Naive thymus-derived CD4-positive, alpha-beta T cell (primary cell): ENCODE measurements around the gene SPRY1. TPM values are rescaled to one million over a fixed set of nuclear protein-coding genes. Genes with fewer than 3 reads are reported as not detected.

Experiments used
- ATAC-seq: fragments of 150-1000 bp; cut with Tn5 transposase; 2 replicates; pipeline ENCODE4 v1.10.0; 2021; ENCODE audit warnings: mild to moderate bottlenecking, moderate library complexity
- CTCF ChIA-PET: fragments of 350-600 bp; sonication (Branson Sonifier 250); formaldehyde crosslinking; loops from one replicate; lab custom pipeline; 2021; ENCODE audit warnings: antibody characterized with exemption; lab: Charles Lee
- POLR2A ChIA-PET: fragments of 350-600 bp; sonication (Branson Sonifier 250); formaldehyde crosslinking; loops from one replicate; lab custom pipeline; 2021; ENCODE audit warnings: antibody characterized with exemption, inconsistent platforms; lab: Charles Lee
- DNase-seq, 9 donors: peaks; one replicate each; pipeline versions ENCODE4 v3.0.0 to v3.0.0-alpha.2; 2020 to 2022; ENCODE audit warnings: mixed read lengths in 1 of 9
- H3K27ac ChIP-seq: one replicate; pipeline ENCODE4 v1.7.0; 2013; ENCODE audit warnings: mild to moderate bottlenecking, low read depth, low read length, moderate library complexity
- H3K27me3 ChIP-seq, 2 donors: one replicate each; pipeline ENCODE4 v1.7.0; 2013; ENCODE audit warnings: low read length in 2 of 2, mild to moderate bottlenecking in 2 of 2, moderate library complexity in 2 of 2; ENCODE audit not compliant: control insufficient read depth in 2 of 2, insufficient read depth in 2 of 2
- H3K36me3 ChIP-seq, 3 experiments: 1 replicate in 2 of 3; 2 replicates in 1 of 3; pipeline ENCODE4 v1.7.0; 2013; ENCODE audit warnings: low read length in 3 of 3, mild to moderate bottlenecking in 3 of 3, moderate library complexity in 1 of 3; ENCODE audit not compliant: insufficient read depth in 3 of 3, control insufficient read depth in 2 of 3
- H3K4me1 ChIP-seq, 2 donors: one replicate each; pipeline ENCODE4 v1.7.0; 2013; ENCODE audit warnings: low read length in 2 of 2, mild to moderate bottlenecking in 2 of 2, moderate library complexity in 1 of 2; ENCODE audit not compliant: control insufficient read depth in 2 of 2, insufficient read depth in 2 of 2
- H3K4me3 ChIP-seq: 2 replicates; pipeline ENCODE4 v1.7.0; 2013; ENCODE audit warnings: mild to moderate bottlenecking, low read length
- H3K9me3 ChIP-seq, 3 experiments: 1 replicate in 2 of 3; 2 replicates in 1 of 3; pipeline ENCODE4 v1.7.0; 2013; ENCODE audit warnings: low read length in 3 of 3; ENCODE audit not compliant: control insufficient read depth in 2 of 3
- H3K27ac Mint-ChIP-seq, 9 donors: one replicate each; pipeline ENCODE4 v1.8.0; 2020 to 2022; ENCODE audit warnings: mixed read lengths in 9 of 9, mild to moderate bottlenecking in 8 of 9, moderate library complexity in 5 of 9, inconsistent platforms in 2 of 9
- H3K27me3 Mint-ChIP-seq, 5 donors: one replicate each; pipeline ENCODE4 v1.8.0; 2021 to 2022; ENCODE audit warnings: mixed read lengths in 5 of 5, mild to moderate bottlenecking in 1 of 5
- H3K36me3 Mint-ChIP-seq, 5 donors: one replicate each; pipeline ENCODE4 v1.8.0; 2020 to 2022; ENCODE audit warnings: mixed read lengths in 5 of 5, mild to moderate bottlenecking in 3 of 5, inconsistent platforms in 1 of 5
- H3K4me1 Mint-ChIP-seq, 7 donors: one replicate each; pipeline ENCODE4 v1.8.0; 2020 to 2022; ENCODE audit warnings: mixed read lengths in 7 of 7, mild to moderate bottlenecking in 3 of 7, inconsistent platforms in 1 of 7
- H3K4me3 Mint-ChIP-seq, 10 donors: one replicate each; pipeline ENCODE4 v1.8.0; 2020 to 2022; ENCODE audit warnings: mild to moderate bottlenecking in 10 of 10, mixed read lengths in 10 of 10, moderate library complexity in 6 of 10, inconsistent platforms in 2 of 10
- H3K9me3 Mint-ChIP-seq, 11 donors: one replicate each; pipeline ENCODE4 v1.8.0; 2020 to 2022; ENCODE audit warnings: mixed read lengths in 11 of 11, mild to moderate bottlenecking in 4 of 11, inconsistent platforms in 1 of 11, moderate library complexity in 1 of 11
- intact Hi-C, 2 donors: fragments of 100-400 bp; cut with micrococcal nuclease; formaldehyde crosslinking; loops; one replicate each; pipeline ENCODE4 v1.15.1; 2023
- polyA plus RNA-seq, 2 donors: library from polyadenylated mRNA; unstranded; fragments of 300-500 nt; fragmentation: Illumina TruSeq; gene quantifications; one replicate each; pipeline ENCODE4 v1.2.3, GENCODE V29; 2021
- total RNA-seq, 6 experiments: library from RNA in 5 of 6; stranded (reverse) in 5 of 6; gene quantifications; 1 replicate in 5 of 6; 2 replicates in 1 of 6; pipeline ENCODE4 v1.2.3 and lab custom pipeline; 2021 to 2026

Gene SPRY1
- total and polyA plus RNA-seq, 7 experiments from 2014 or later, result 1.6 to 20.5 (median 4.3) TPM

GRCh38 chr4:123398853-123399626 lies 2.4 kb downstream of the SPRY1 start:
- Histone ChIP-seq H3K27ac (no peak overlapping the region), H3K27me3 (peaks cover 0 to 3% of the 10 kb centered on the region in 2 donors), H3K9me3 (no peaks in the 10 kb centered on the region), H3K4me1 (peaks cover 0 to 17% of the 10 kb centered on the region in 2 donors), H3K36me3 (no peaks in the 10 kb centered on the region), H3K4me3 (peak overlapping the region; percentile 54)
- ChIA-PET POLR2A (no interaction called here), CTCF (no interaction called here)
- peak overlapping the region; percentile 82 to 93 (median 88) for H3K4me3 Mint-ChIP-seq
- H3K36me3 Mint-ChIP-seq, result peaks cover 0 to 24% (median 0%) of the 10 kb centered on the region in 5 donors
- peak overlapping the region; percentile 36 to 93 (median 66) for H3K27ac Mint-ChIP-seq
- intact Hi-C loops, result loop anchor here (1.0 to 10.0 kb wide), 17 partner anchors 8 to 1702 kb away; partner anchors contain the start of genes ANXA5 (in 2 of the 2), ANKRD50 (in 1 of the 2), BLTP1 (in 1 of the 2) and EXOSC9 (in 1 of the 2)
- peak; percentile 51 for ATAC-seq
- DNase-seq, result peak; percentile 4 to 72 (median 21)
- peaks cover 14 to 54% (median 19%) of the 10 kb centered on the region in 7 donors for H3K4me1 Mint-ChIP-seq
- peaks cover 11 to 51% (median 19%) of the 10 kb centered on the region in 5 donors for H3K27me3 Mint-ChIP-seq
- no peaks in the 10 kb centered on the region for H3K9me3 Mint-ChIP-seq

- no peak overlapping the region for H3K27ac ChIP-seq
- Mint-ChIP-seq H3K27me3 (peaks cover 11 to 55% (median 19%) of the 10 kb centered on the region in 5 donors), H3K36me3 (peaks cover 0 to 24% (median 0%) of the 10 kb centered on the region in 5 donors), H3K27ac (peak overlapping the region; percentile 23 to 93 (median 66)), H3K4me3 (peak overlapping the region; percentile 82 to 93 (median 88)), H3K4me1 (peaks cover 14 to 58% (median 19%) of the 10 kb centered on the region in 7 donors), H3K9me3 (no peaks in the 10 kb centered on the region)
- H3K4me1 ChIP-seq, result peaks cover 0 to 17% of the 10 kb centered on the region in 2 donors
- no peaks in the 10 kb centered on the region for H3K9me3 ChIP-seq
- CTCF ChIA-PET, result interaction anchor here (1.0 kb wide), 1 partner anchor 13 kb away, joined by 3 read pairs; no protein-coding TSS in a partner anchor
- H3K27me3 ChIP-seq, result peaks cover 0 to 3% of the 10 kb centered on the region in 2 donors
- H3K4me3 ChIP-seq, result peak overlapping the region; percentile 54
- intact Hi-C loops, result loop anchor here (1.0 to 10.0 kb wide), 17 partner anchors 8 to 1702 kb away; partner anchors contain the start of genes ANXA5 (in 2 of the 2), ANKRD50 (in 1 of the 2), BLTP1 (in 1 of the 2) and EXOSC9 (in 1 of the 2)
- DNase-seq (no peak), ATAC-seq (no peak)
- H3K36me3 ChIP-seq, result no peaks in the 10 kb centered on the region
- POLR2A ChIA-PET, result interaction anchor here (0.7 kb wide), 1 partner anchor 9 kb away, joined by 3 read pairs; no protein-coding TSS in a partner anchor
Observed at GRCh38 chr4:123399627-123400358, 3.2 kb downstream of the SPRY1 start.

- no peaks in the 10 kb centered on the region for H3K9me3 Mint-ChIP-seq
Observed at GRCh38 chr4:123401271-123402120, 4.9 kb downstream of the SPRY1 start.

DNA sequence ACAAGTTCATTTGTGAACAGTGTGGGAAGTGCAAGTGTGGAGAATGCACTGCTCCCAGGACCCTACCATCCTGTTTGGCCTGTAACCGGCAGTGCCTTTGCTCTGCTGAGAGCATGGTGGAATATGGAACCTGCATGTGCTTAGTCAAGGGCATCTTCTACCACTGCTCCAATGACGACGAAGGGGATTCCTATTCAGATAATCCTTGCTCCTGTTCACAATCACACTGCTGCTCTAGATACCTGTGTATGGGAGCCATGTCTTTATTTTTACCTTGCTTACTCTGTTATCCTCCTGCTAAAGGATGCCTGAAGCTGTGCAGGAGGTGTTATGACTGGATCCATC lies 5.5 kb downstream of the SPRY1 start:
- Histone ChIP-seq H3K27me3 (peaks cover 0 to 3% of the 10 kb centered on the region in 2 donors), H3K36me3 (no peaks in the 10 kb centered on the region), H3K4me3 (no peak overlapping the region), H3K4me1 (peaks cover 0 to 17% of the 10 kb centered on the region in 2 donors), H3K9me3 (no peaks in the 10 kb centered on the region), H3K27ac (no peak overlapping the region)
- Mint-ChIP-seq H3K36me3 (peaks cover 0 to 30% (median 0%) of the 10 kb centered on the region in 5 donors), H3K4me1 (peaks cover 10 to 58% (median 13%) of the 10 kb centered on the region in 7 donors), H3K27ac (no peak overlapping the region), H3K27me3 (peaks cover 5 to 44% (median 19%) of the 10 kb centered on the region in 5 donors), H3K4me3 (peak overlapping the region in 1 of 10 donors; percentile 64), H3K9me3 (no peaks in the 10 kb centered on the region)
- intact Hi-C loops, result no loop called here
- ChIA-PET CTCF (no interaction called here), POLR2A (no interaction called here)
- DNase-seq (no peak), ATAC-seq (no peak)

More at GRCh38 chr4:123401271-123402120, 4.9 kb downstream of the SPRY1 start:
- ChIA-PET POLR2A (no interaction called here), CTCF (no interaction called here)
- H3K4me1 ChIP-seq, result peaks cover 0 to 17% of the 10 kb centered on the region in 2 donors
- peaks cover 12 to 63% (median 16%) of the 10 kb centered on the region in 7 donors for H3K4me1 Mint-ChIP-seq
- H3K27me3 Mint-ChIP-seq, result peaks cover 8 to 50% (median 19%) of the 10 kb centered on the region in 5 donors
- H3K9me3 ChIP-seq, result no peaks in the 10 kb centered on the region
- no peaks in the 10 kb centered on the region for H3K36me3 ChIP-seq
- intact Hi-C loops, result no loop called here
- peak overlapping the region in 1 of 9 donors; percentile 30 for H3K27ac Mint-ChIP-seq
- no peak overlapping the region for H3K4me3 ChIP-seq
- H3K36me3 Mint-ChIP-seq, result peaks cover 0 to 30% (median 0%) of the 10 kb centered on the region in 5 donors
- ATAC-seq, result no peak
- no peak for DNase-seq
- H3K4me3 Mint-ChIP-seq, result peak overlapping the region in 2 of 10 donors; percentile 16 to 64
- H3K27me3 ChIP-seq, result peaks cover 0 to 3% of the 10 kb centered on the region in 2 donors
- H3K27ac ChIP-seq, result no peak overlapping the region

- no peaks in the 10 kb centered on the region for H3K36me3 ChIP-seq
- H3K4me3 ChIP-seq, result no peak overlapping the region
- POLR2A ChIA-PET, result no interaction called here
- H3K4me1 ChIP-seq, result peaks cover 0 to 17% of the 10 kb centered on the region in 2 donors
- H3K27ac ChIP-seq, result no peak overlapping the region
- Mint-ChIP-seq H3K27me3 (peaks cover 3 to 41% (median 19%) of the 10 kb centered on the region in 5 donors), H3K4me3 (peak overlapping the region in 1 of 10 donors; percentile 64), H3K36me3 (peaks cover 0 to 30% (median 0%) of the 10 kb centered on the region in 5 donors), H3K27ac (peak overlapping the region in 1 of 9 donors; percentile 60), H3K9me3 (no peaks in the 10 kb centered on the region), H3K4me1 (peaks cover 10 to 56% (median 13%) of the 10 kb centered on the region in 7 donors)
- no peak for DNase-seq
- intact Hi-C loops, result no loop called here
- CTCF ChIA-PET, result no interaction called here
- H3K27me3 ChIP-seq, result peaks cover 0 to 3% of the 10 kb centered on the region in 2 donors
- no peak for ATAC-seq
- H3K9me3 ChIP-seq, result no peaks in the 10 kb centered on the region
Observed at GRCh38 chr4:123403080-123403604, 6.5 kb downstream of the SPRY1 start.
